Measurements from ENCODE around the gene ADISSP.

GRCh38 chr20:3759884-3760283, 7.7 kb downstream of the ADISSP start:
- TF ChIP-seq ZC3H4 (CRISPR knock-in tag; IDR thresholded peaks at IDR 0.05; ENCODE audit: borderline replicate concordance) = no peak
- no peak for TF ChIP-seq RAD21 (CRISPR knock-in tag; conservative IDR thresholded peaks at IDR 0.05 in 1 of 2, IDR thresholded peaks at IDR 0.05 in 1 of 2)
- no peak for TF ChIP-seq PHF21A (IDR thresholded peaks at IDR 0.05; ENCODE audit: borderline replicate concordance, low read depth)

All from K562 (cell line).